ENCODE measurements around the gene NPAS3.

The NPAS3 gene

DNA sequence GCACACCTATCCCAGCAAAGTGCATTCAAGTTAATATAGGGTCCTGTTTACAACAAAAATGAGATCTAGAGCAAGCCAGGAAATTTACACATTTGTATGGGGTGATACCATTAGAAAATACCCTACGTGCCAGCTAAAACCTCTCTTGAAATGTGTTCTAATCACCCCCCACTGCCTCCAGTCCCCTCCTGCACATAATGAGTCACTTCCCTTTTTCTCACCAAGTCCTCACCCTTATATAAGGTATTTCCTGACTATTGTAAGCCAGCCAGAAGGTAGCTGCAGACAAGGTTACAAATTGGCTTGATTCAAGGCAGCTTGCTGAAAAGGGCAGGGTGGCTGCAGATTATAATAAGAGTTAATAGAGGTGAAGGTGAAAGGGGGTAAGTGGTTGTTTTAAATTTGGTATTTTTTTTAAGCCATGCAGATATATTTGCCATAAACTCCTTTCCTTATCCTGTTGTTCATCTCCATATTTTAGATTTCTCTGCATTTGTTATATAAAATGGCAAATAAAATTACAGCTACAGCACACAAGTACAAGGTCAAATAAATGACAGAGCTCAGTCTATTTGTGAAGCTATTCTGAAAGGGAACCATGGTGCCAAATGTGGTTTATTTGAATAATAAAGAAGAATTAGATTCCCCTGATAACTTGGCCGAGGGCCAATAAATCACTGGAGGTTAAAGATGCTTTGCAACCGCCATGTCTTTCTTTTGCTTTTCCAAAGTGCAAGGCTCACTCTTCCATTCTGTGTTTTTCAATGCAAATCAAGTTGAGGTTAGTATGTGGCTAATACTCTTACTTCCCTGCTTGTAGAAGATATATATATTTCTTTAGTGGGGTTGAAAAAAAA is 626.3 kb downstream of the NPAS3 start:
- DNase-seq: peak in 2 of 4 experiments; percentile 5 to 8

DNA sequence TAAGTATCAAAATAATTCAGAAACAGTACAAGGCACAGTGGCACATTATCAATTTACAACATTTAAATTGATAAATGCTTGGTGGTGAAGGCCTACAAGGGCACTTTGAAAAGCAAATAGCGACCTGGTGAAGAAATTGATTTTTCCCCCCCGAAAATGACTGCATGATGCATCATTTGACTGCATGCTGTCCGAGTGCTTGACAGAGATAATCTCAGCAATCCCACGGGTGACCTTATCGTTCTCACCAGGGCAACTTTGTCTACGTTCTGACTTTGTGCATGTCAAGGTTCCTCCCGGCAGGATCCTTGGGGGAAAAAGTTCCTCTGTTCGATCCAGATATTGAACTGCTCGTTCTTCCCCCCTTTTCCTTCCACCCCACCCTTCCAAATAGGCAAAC is 627.4 kb downstream of the NPAS3 start:
- DNase-seq: no peak

DNA sequence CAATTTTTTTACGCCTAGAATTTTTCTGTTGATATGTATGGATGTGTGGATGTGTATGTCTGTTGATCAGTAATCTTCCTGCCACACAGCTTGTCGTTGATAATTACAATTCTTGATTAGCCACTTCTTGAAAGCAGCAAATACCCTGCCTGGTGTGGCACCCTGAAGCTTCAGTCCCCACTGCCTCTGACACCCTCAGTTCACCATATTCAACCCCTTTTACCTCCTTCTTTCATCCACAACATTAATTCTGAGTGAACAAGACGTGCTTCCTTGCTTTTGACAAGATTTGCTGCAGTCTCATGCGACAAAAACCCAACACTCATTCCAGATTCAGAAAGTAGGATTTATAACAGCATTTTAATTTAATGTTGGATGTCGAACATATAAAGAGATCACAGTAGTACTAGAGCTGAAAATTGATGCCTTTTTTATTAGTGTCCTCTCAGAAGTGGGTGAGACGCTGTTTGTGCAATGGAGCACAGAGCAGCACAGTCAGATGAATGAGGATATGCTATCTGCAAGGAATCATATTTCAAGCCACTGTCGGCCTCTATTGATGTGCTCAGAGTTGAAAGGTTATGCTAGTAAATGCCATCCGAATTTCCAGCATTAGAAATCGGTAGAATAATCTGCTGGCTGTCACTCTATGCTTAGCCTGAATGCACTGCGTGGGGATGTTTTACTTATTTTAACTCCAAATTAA is 628.5 kb downstream of the NPAS3 start:
- DNase-seq: no peak

DNA sequence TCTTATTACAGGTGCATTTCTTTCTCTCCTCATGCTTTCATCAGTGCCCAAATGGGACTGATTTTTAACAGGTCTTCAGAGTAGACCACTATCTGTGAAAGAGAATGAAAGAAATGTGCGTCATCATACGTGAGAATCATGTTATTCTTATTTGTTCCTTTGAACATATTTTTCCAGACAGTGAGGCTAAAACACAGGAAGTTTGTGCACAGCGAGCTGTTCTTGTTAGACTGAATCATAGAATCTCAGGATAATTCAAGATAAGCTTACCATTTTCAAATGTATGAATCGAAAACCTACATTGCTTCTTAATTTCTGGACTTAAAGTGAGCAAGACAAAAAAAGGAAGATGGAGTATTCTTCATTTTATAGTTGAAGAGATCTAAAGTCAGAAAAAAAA is 629.1 kb downstream of the NPAS3 start:
- DNase-seq: no peak

DNA sequence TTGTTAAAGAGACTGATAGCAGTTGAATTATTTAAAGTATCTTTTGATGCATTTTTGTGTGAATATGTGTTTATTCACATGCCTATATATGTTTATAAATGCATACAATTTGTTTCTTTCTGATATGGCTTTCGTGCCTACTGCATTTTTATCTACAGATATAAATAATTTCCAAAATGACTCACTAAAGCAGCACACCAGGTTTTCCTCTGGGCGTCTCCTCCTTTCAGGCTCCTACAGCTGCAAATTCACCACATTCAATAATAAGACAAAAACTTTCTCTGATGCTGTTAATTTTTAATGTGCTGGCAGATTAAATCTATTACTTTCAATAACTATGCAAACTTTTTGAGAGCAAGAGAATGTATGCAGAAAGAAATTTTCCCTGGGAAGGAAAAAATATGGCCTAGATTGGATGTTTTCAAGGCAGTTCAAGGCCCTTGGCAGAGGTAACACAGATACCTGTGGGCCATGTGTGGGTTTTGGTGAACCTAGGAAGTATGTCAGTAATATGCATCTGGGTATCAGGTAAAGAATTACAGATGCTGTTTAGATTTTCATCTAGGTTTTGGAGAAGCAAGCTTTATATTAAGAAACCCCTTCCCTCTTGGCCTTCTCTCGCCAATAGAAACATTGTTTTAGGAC is 630.4 kb downstream of the NPAS3 start:
- no peak for DNase-seq

DNA sequence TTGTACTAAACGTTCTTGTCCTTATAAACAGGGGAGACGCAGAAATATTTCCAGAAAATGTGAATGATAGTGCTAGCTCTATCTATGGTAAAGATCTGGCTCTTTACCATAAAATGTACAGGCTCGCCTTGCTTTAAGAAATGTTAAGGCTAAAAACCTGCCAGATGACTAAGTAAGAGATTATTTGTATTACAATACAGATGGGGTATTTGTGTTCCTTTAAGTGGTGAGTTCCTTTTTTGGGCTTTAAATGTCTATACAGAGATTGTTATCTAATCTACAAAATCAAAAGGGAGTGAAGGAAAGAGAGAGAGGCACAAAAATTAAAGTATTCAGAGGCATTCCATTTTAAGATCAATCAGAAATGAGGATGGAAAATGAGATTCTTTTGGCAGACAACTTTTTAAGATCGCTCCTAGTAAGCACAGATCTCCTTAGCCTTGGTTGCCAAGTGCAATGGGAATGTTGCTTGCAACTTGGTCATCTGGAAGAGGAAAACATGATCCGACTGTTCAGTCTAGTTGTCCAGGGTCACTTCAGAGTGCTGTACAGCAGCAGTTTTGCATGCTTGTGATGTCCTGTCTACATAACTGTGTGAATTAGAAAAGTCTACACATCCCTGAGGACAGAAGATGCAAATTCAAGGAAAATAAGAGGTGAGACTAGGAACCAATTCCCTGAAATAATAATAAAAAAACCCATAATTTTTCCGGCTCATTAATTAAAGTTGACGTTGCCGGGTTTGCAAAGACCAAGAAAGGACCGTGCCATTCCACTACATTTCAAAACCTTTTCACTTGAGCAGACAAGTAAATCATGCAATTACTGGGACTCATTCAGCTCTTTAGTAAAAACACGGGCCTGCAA is 631.4 kb downstream of the NPAS3 start:
- no peak for DNase-seq

DNA sequence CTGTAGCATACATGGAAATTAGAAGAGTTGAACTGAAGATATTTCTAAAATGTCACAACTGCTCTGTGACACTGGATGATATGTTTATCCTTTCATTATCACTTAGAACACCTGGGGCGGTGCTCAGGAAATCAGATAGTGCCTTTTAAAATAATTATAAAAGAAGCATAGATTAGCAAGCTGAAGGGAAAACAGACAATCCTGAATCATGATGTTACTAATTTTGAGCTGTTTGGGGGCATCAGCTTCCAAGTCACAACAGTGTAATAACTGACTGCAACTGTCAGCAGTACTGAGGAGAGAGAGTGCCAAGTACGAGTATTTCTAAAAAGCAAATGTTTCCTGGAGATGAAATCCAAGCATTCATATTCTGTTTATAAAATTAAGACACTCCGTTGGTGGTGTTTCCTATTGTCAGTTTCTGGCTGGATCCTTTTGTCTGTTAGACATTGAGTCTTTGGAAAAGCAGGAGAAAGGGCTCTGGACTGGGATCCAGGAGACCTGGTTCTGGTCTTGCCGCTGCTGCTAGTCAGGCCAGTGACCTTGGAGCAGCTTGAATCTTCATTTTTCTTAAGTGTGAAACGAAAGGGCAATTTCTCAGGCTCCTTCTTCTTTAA is 632.1 kb downstream of the NPAS3 start:
- DNase-seq: no peak

DNA sequence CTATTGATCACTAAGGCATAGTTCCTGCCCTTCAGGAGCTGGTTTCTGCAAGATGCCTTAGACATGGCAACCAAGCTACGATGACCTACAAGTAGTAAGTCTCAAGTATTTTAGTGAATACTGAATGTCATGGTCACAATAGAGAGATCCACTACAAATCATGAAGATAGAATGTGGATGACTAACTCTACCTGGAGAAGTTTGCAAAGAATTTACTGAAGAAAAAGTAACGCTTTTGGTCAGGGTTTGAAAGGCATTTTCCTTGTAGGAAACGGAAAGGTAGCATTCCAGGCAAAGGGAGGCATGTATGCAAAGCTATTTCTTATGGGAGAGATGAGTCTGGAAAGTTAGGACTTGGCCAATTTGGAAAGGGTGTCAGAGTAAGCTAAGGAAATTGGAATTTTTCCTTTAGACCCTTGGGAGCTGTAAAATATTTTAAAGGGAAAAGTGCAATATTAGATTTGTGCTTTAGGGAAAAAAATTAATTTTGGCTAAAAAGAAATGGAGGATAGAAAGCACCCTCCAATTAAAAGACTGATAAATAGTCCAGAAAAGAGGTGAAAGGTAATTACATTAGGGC is 634.7 kb downstream of the NPAS3 start:
- DNase-seq: no peak

DNA sequence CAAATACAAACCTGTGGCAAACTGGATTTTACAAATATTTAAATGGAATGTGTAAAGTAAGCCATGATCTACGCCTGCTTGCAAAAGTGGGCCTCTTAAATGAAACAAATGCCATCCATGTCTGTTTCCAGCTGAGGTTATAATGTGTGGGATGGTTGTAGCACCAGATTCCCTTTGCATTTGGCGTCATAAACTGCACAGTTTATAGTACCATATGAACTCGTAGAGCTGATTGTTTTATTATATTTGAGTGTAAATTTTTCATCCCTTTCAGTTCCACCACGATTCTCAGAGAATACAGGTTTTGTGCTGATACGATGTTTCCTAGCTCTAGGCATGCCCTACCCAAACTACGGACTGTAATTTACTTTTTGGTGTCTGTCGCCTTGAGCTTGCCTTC is 637.3 kb downstream of the NPAS3 start:
- DNase-seq: no peak

DNA sequence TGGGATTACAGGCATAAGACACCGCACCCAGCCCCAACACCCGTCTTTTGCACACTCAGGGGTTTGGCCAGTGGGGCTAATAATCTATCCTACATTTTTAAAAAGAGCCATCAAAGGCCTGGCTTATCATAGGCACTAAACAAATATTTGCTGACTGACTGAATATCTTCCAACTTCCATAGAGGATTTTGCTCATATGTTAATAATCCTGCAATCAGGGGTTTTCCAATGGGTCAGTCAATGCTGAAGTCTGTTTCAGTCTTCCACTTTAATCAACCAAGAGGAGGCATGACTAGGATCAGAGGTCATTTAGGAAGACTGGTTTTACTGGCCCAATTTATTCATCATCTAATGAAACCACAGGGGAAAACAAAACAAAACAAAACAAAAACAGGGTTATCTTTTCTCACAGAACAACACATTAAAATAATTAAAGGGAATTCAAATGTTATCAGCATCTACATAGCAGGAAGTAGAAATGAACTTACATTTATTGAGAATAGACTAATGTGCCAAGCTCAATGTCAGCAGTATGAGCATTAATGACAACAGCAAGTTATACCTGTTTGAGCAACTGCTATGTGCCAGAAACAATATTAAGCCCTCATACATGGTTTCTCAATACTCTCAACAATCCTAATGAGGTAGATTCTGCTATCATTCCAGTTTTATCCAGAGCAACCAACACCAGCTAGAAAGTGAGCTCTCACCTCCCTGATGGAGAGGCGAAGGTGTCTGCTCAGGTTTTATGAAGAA is 640.0 kb downstream of the NPAS3 start:
- DNase-seq: no peak

DNA sequence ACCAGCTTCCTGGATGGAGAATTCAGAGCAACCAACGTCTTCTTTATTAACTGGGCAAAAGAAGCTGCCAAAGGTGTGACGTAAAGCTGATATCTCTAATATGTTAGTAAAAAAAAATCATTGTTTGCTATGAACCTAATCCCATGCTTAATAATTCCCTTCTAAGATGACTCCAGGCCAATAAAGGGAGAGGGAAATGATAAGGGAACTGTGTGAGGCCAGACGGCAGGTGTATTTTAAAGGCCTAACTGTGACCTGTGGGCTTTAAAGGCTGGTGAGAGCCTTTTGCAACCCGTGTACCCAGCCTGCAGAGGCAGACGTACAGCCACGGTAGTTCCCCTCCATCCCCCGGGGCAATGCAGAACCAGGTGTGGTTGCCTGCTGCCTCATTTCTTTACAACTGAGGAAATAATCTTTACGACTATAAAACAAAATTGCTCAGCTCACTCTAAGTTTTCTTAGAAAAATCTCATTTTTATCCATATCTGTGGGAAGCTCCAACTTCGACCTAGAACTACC is 641.6 kb downstream of the NPAS3 start:
- no peak for DNase-seq

DNA sequence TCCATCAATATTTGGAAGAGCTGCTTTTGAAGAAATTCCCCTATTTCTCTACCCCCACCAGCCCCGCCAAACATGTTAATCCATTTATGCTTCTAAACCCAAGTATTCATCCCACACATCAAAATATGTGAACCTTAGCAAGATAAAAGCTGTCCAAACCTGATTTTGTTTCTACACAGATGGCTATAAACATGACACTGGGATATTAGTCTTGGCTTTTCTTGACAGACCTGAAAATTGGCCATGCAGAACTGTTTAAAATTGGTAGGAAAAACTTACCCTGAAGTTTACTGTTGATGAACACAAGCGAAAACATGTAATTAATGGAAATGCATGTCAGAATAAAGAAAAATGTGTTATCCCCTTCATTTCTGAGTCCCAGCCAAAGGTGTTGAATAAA is 642.2 kb downstream of the NPAS3 start:
- DNase-seq: no peak

DNA sequence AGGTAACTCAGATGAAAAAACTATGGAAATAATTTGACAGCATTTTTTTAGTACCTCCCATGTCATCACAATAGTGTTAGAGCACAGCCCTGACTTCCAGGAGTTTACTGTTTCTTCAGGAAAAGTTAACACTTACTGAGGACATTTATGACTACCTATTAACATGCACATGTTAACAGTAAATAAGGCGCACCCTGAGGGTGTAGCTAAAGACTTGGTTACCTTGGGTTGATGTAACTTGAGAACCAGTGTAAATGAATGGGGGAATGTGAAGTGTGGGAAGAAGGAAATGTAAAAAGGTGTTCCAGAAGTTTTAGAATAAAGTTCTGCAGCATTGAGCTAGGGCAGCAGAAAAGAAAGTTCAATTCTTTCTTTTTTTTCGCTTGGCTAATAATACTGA is 646.0 kb downstream of the NPAS3 start:
- DNase-seq: no peak

DNA sequence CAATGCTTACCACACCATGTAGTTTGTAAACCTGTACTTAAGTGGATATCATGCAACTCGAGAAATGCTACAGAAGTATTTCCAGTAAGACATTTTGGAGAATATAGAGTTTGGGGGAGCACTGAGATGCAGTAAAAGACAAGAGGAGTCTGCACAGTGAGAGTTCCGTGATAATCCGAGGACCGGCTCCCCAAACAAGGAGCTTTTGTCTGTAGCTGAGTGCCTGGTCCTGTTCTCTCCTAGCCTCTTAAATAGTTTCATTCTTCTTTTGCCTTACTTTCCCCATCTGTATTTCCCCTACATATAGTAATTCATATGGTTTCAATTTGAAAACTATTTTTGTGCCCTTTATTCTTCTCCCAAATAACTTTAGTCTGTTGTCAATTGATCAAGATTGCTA is 648.1 kb downstream of the NPAS3 start:
- no peak for DNase-seq

DNA sequence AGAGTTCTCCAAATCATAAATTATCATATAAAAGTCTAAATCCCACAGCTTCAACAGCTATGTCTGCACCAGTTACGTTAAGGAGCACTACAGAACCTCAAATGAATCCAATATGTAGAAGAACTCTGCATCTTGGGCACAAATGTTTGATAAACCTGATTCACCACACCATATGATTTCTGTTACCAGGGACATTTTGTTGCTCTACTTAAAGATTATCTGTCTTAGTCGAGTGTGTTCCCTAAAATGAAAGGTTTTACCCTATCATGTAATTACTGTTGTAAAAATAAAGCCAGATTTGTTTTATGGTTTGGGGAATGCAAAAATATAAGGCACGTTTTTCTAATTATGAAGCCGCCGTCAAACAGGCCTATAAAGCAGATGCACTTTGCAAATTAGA is 649.1 kb downstream of the NPAS3 start:
- DNase-seq: no peak

DNA sequence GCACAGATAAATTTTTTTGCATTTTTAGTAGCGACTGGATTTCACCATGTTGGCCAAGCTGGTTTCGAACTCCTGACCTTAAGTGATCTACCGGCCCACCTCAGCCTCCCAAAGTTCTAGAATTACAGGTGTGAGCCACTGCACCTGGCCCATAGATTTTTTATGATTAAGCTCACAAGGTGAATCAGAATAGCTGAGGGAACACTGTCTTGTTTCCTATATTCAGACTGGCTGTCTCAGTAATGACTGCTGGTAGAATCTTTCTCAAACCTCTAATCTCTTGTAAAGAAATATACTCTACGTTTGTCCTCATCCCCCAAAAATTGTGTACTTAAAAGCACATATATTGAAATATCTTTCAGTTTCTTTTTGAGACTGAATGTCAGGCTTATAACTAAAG is 650.1 kb downstream of the NPAS3 start:
- no peak for DNase-seq

DNA sequence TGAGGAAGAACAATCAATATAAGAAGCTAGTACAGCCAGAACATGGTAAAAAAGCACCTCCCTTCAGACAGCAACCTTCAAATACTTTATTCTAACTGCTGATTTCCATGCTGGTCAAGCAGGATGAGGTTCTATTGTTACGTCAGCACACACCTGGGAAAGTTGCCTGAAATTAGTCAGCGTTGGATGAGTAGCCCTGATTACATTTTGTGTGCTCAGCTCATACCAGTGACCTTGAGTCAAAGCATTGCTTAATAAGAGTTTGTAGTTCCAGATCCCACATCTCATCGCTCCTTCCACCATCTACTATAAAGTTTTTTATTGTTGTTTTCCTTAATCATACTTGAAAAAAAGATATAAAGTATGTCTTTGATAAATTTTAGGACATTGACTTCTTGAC is 650.7 kb downstream of the NPAS3 start:
- no peak for DNase-seq

DNA sequence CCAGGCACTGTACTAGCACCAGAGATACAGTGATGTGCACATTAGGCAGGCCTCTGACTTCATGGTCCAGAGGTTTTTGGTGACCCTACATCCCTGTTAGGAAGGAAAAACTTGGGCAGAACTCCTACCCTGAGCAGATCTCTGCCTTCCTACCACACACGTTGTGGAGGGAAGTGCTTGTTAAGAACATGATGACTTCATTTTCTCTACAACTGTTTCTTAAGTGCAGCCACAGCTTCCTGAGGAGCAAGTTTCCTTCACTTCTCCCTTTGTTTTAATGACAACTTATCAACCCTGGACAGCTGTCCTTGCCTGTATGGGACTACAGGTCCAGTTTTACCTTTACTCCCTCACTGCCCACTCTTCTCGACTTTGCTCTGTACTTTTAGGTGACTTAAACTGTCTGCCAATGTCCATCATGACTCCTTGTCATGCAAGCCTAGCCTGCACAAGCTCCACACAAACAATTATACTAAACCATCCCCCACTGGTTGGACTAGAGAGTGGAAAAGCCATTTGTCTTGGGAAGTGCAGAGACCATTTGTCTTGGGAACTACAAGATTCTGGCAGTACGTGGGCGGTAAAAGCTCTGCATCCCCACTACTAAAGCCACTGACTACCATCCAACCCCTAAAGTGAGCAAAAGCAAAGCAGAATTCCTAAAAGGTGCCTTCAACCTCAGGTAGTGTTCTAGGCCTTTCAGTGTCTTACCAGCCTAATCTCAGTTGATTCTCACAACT is 652.4 kb downstream of the NPAS3 start:
- DNase-seq: peak in 1 of 4 experiments; percentile 1

DNA sequence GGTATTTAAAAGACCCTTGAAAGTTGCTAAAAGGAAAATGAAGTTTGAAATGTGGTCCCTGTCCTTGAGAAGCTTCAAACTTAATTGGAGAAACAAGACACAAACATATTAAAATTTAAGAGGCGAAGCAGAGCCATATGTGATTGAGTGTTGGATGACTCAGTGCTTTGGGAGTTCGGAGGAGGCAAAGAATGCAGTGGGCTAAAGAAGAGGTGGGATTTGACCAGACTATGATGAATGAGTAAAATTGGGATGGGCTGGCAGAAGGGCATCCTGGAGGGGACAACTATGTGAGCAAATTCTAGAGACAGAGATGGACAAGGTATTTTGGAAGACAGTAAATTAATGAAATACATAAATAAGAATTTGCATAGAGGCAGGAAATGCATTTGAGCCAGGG is 653.6 kb downstream of the NPAS3 start:
- DNase-seq: no peak
